Progenitor cell of endocrine pancreas (in vitro differentiated cells): ENCODE data around the gene CSKMT. TPM values are rescaled to one million over a fixed set of nuclear protein-coding genes. Genes with fewer than 3 reads are reported as not detected.
A peak's percentile ranks its signal among the peaks of the same experiment; 100 is the strongest.

ENCODE experiments used
- DNase-seq: peaks from one replicate; pipeline ENCODE4 v3.0.0; 2021; ENCODE audit warnings: low spot score; ENCODE audit not compliant: unreplicated experiment
- H3K27ac Mint-ChIP-seq: 2 replicates; pipeline ENCODE4 v1.8.0; 2021; ENCODE audit warnings: mild to moderate bottlenecking, moderate library complexity, mixed read lengths
- H3K27me3 Mint-ChIP-seq: 2 replicates; pipeline ENCODE4 v1.8.0; 2021; ENCODE audit warnings: mixed read lengths
- H3K36me3 Mint-ChIP-seq: 2 replicates; pipeline ENCODE4 v1.8.0; 2022; ENCODE audit warnings: mixed read lengths; ENCODE audit not compliant: insufficient read depth
- H3K4me1 Mint-ChIP-seq: 2 replicates; pipeline ENCODE4 v1.8.0; 2021; ENCODE audit warnings: low read depth, mixed read lengths
- H3K4me3 Mint-ChIP-seq: 2 replicates; pipeline ENCODE4 v1.8.0; 2021; ENCODE audit warnings: low read depth, mild to moderate bottlenecking, moderate library complexity, mixed read lengths
- H3K9me3 Mint-ChIP-seq: 2 replicates; pipeline ENCODE4 v1.8.0; 2021; ENCODE audit warnings: low read depth, mixed read lengths
- CTCF ChIP-seq: fragments of 200-600 bp; sonication (generic); IDR thresholded peaks from one replicate; pipeline ENCODE4 v1.5.0; 2021; ENCODE audit warnings: antibody characterized with exemption, mild to moderate bottlenecking; ENCODE audit not compliant: unreplicated experiment
- total RNA-seq: library from RNA; stranded (reverse); gene quantifications from 2 replicates; pipeline ENCODE4 v1.2.1, GENCODE V29; 2021

The CSKMT gene
- total RNA-seq, 1 donor from 2014 or later = 18.0 TPM

- no peak for TF ChIP-seq CTCF
- Mint-ChIP-seq H3K4me3 (peak overlapping the region; percentile 88), H3K27me3 (no peaks in the 10 kb centered on the region), H3K4me1 (peaks cover 11% of the 10 kb centered on the region), H3K36me3 (peaks cover 5% of the 10 kb centered on the region), H3K27ac (peak overlapping the region; percentile 98), H3K9me3 (no peaks in the 10 kb centered on the region)
- no peak for DNase-seq
These were observed 572 bp upstream of the CSKMT start for GRCh38 chr11:62664405-62665074.

DNA sequence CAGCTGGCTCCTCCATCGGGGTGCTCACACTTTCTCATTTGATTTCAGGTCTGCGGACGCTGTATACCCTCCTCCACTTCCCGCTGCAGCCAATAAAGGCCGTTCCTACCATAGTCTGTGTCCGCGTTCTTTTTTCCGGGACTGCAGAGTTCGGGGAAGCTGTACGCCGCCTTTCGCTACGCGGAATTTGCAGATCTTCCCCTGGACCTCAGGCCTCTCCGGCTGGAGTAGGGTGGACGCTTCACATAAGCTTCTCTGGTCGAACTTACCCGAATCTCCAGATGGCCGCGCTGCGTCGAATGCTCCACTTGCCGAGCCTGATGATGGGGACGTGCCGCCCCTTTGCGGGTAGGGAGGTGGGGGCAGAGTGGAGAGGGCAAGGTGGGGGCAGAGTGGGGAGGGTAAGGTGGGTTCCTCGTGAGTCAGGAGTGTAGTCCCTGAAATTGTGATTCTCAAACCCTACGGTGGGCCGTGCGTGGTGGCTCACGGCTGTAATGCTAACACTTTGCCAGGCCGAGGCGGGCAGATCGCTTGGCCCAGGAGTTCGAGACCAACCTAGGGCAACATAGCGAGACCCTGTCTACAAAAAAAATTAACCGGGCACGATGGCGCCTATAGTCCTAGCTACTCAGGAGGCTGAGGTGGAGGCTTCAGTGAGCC is 617 bp downstream of the CSKMT start:
- DNase-seq = no peak
- peaks cover 5% of the 10 kb centered on the region for H3K36me3 Mint-ChIP-seq

GRCh38 chr11:62666259-62666926 is 1.3 kb downstream of the CSKMT start:
- H3K4me3 Mint-ChIP-seq = peak overlapping the region; percentile 88
- no peak for TF ChIP-seq CTCF
- H3K27me3 Mint-ChIP-seq = no peaks in the 10 kb centered on the region
- H3K27ac Mint-ChIP-seq = no peak overlapping the region
- DNase-seq = no peak
- H3K36me3 Mint-ChIP-seq = peaks cover 5% of the 10 kb centered on the region
- no peaks in the 10 kb centered on the region for H3K9me3 Mint-ChIP-seq
- peaks cover 15% of the 10 kb centered on the region for H3K4me1 Mint-ChIP-seq

More for the DNA sequence above, 617 bp downstream of the CSKMT start:
- Mint-ChIP-seq H3K4me1 (peaks cover 12% of the 10 kb centered on the region), H3K27me3 (no peaks in the 10 kb centered on the region), H3K27ac (peak overlapping the region; percentile 98), H3K4me3 (peak overlapping the region; percentile 88), H3K9me3 (no peaks in the 10 kb centered on the region)
- no peak for TF ChIP-seq CTCF

DNA sequence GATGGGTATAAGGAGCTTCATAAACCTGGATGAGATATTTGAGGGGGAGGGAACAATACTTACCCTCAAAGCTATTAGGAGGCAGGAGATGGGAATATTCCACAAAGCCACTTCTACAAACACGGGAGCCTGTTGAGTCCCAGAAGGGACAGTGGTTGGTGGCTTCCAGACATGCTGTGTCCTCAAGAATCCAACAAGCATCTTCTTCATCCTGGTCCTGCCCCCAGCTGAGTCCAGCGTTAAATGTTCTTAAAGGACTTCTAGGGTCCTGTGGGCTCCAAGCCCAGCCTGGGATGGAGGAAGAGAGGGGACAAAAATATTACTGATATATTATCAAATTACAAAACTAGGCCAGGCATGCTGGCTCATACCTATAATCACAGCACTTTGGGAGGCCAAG is 2.3 kb downstream of the CSKMT start:
- Mint-ChIP-seq H3K27ac (no peak overlapping the region), H3K4me3 (peak overlapping the region; percentile 24), H3K9me3 (no peaks in the 10 kb centered on the region), H3K36me3 (peaks cover 5% of the 10 kb centered on the region), H3K4me1 (peaks cover 19% of the 10 kb centered on the region), H3K27me3 (no peaks in the 10 kb centered on the region)
- DNase-seq = no peak
- no peak for TF ChIP-seq CTCF

GRCh38 chr11:62669420-62670161 is 4.5 kb downstream of the CSKMT start:
- Mint-ChIP-seq H3K4me3 (peak overlapping the region; percentile 99), H3K27ac (peak overlapping the region; percentile 66), H3K27me3 (no peaks in the 10 kb centered on the region)

More at GRCh38 chr11:62669420-62670161, 4.5 kb downstream of the CSKMT start:
- H3K9me3 Mint-ChIP-seq = no peaks in the 10 kb centered on the region
- peaks cover 21% of the 10 kb centered on the region for H3K4me1 Mint-ChIP-seq
- no peak for TF ChIP-seq CTCF
- peaks cover 2% of the 10 kb centered on the region for H3K36me3 Mint-ChIP-seq
- no peak for DNase-seq
